HG03060 (cell line): ENCODE measurements around the gene TBPL1.
"Not testable (repeated sequence)": the region's sequence is repeated elsewhere in the genome, so short reads cannot be mapped to it uniquely, and the experiment has no call there.

Experiments
- ATAC-seq: cut with Tn5 transposase; IDR thresholded peaks from one replicate; pipeline ENCODE4 v1.9.1; 2021; ENCODE audit warnings: low read depth, moderate number of reproducible peaks; ENCODE audit not compliant: unreplicated experiment

The TBPL1 gene

GRCh38 chr6:133951881-133952814, 876 bp upstream of the TBPL1 start:
- ATAC-seq = peak; percentile 43

GRCh38 chr6:133953634-133954415, 801 bp downstream of the TBPL1 start:
- ATAC-seq = no peak

- ATAC-seq = no peak
Measured at GRCh38 chr6:133954657-133955576, 1.9 kb downstream of the TBPL1 start.

- no peak for ATAC-seq
Measured at GRCh38 chr6:133955582-133956415, 2.8 kb downstream of the TBPL1 start.

- ATAC-seq = no peak
Measured at GRCh38 chr6:133956416-133957049, 3.5 kb downstream of the TBPL1 start.

GRCh38 chr6:133957227-133957626, 4.2 kb downstream of the TBPL1 start:
- ATAC-seq = no peak

GRCh38 chr6:133957780-133958242, 4.8 kb downstream of the TBPL1 start:
- no peak for ATAC-seq

GRCh38 chr6:133958791-133959190, 5.8 kb downstream of the TBPL1 start:
- no peak for ATAC-seq

- ATAC-seq = no peak
Measured at GRCh38 chr6:133959667-133960368, 6.8 kb downstream of the TBPL1 start.

GRCh38 chr6:133961831-133962230, 8.8 kb downstream of the TBPL1 start:
- no peak for ATAC-seq

GRCh38 chr6:133964052-133964451, 11.0 kb downstream of the TBPL1 start:
- no peak for ATAC-seq

GRCh38 chr6:133964702-133965101, 11.7 kb downstream of the TBPL1 start:
- ATAC-seq = no peak

GRCh38 chr6:133965817-133966360, 12.9 kb downstream of the TBPL1 start:
- no peak for ATAC-seq

- no peak for ATAC-seq
Measured at GRCh38 chr6:133966654-133967329, 13.8 kb downstream of the TBPL1 start.

GRCh38 chr6:133967347-133967746, 14.3 kb downstream of the TBPL1 start:
- no peak for ATAC-seq

GRCh38 chr6:133967835-133968234, 14.8 kb downstream of the TBPL1 start:
- ATAC-seq = not testable (repeated sequence)

GRCh38 chr6:133969285-133969920, 16.4 kb downstream of the TBPL1 start:
- ATAC-seq = no peak
